ENCODE data around the gene SECISBP2.

SECISBP2 gene

GRCh38 chr9:89372979-89373378 lies 54.7 kb downstream of the SECISBP2 start:
- Histone ChIP-seq H3K9me3 (no peaks in the 10 kb centered on the region), H3K36me3 (no peaks in the 10 kb centered on the region), H3K4me1 (peaks cover 7% of the 10 kb centered on the region), H3K27me3 (no peaks in the 10 kb centered on the region), H3K4me3 (ENCODE audit: low read depth, low read length) (no peak overlapping the region)
- no peak for DNase-seq
- no peak for TF ChIP-seq CTCF (IDR thresholded peaks at IDR 0.05; ENCODE audit: low read depth, low read length)

- DNase-seq = no peak
- H3K4me3 ChIP-seq (ENCODE audit: low read depth, low read length) = no peak overlapping the region
- H3K9me3 ChIP-seq = no peaks in the 10 kb centered on the region
- no peaks in the 10 kb centered on the region for H3K36me3 ChIP-seq
- H3K27me3 ChIP-seq = no peaks in the 10 kb centered on the region
- no peak for TF ChIP-seq CTCF (IDR thresholded peaks at IDR 0.05; ENCODE audit: low read depth, low read length)
- H3K4me1 ChIP-seq = peaks cover 7% of the 10 kb centered on the region
Observed at GRCh38 chr9:89374176-89374575, 55.9 kb downstream of the SECISBP2 start.

GRCh38 chr9:89375191-89375760 lies 57.0 kb downstream of the SECISBP2 start:
- Histone ChIP-seq H3K4me1 (peaks cover 7% of the 10 kb centered on the region), H3K36me3 (no peaks in the 10 kb centered on the region), H3K4me3 (ENCODE audit: low read depth, low read length) (peak overlapping the region; percentile 42), H3K9me3 (no peaks in the 10 kb centered on the region), H3K27me3 (no peaks in the 10 kb centered on the region)
- DNase-seq = peak; percentile 77
- peak; percentile 33 for TF ChIP-seq CTCF (IDR thresholded peaks at IDR 0.05; ENCODE audit: low read depth, low read length)

- DNase-seq = no peak
Observed at GRCh38 chr9:89376286-89376685, 58.0 kb downstream of the SECISBP2 start.

GRCh38 chr9:89376741-89377351 lies 58.5 kb downstream of the SECISBP2 start:
- no peak for DNase-seq
- H3K36me3 ChIP-seq = no peaks in the 10 kb centered on the region
- no peaks in the 10 kb centered on the region for H3K27me3 ChIP-seq
- no peak overlapping the region for H3K4me3 ChIP-seq (ENCODE audit: low read depth, low read length)
- H3K9me3 ChIP-seq = no peaks in the 10 kb centered on the region
- peaks cover 7% of the 10 kb centered on the region for H3K4me1 ChIP-seq
- no peak for TF ChIP-seq CTCF (IDR thresholded peaks at IDR 0.05; ENCODE audit: low read depth, low read length)

More at GRCh38 chr9:89376286-89376685, 58.0 kb downstream of the SECISBP2 start:
- no peak overlapping the region for H3K4me3 ChIP-seq (ENCODE audit: low read depth, low read length)
- no peak for TF ChIP-seq CTCF (IDR thresholded peaks at IDR 0.05; ENCODE audit: low read depth, low read length)
- no peaks in the 10 kb centered on the region for H3K36me3 ChIP-seq
- H3K27me3 ChIP-seq = no peaks in the 10 kb centered on the region
- H3K9me3 ChIP-seq = no peaks in the 10 kb centered on the region
- peaks cover 7% of the 10 kb centered on the region for H3K4me1 ChIP-seq

GRCh38 chr9:89377411-89377810 lies 59.1 kb downstream of the SECISBP2 start:
- TF ChIP-seq CTCF (IDR thresholded peaks at IDR 0.05; ENCODE audit: low read depth, low read length) = no peak
- Histone ChIP-seq H3K4me3 (ENCODE audit: low read depth, low read length) (no peak overlapping the region), H3K4me1 (peaks cover 7% of the 10 kb centered on the region), H3K27me3 (no peaks in the 10 kb centered on the region), H3K9me3 (no peaks in the 10 kb centered on the region), H3K36me3 (no peaks in the 10 kb centered on the region)
- DNase-seq = no peak

Measured in BE2C (cell line).